Choroid plexus epithelial cell (primary cell): ENCODE results near the gene PREX1.

Source experiments
- DNase-seq: peaks from one replicate; pipeline ENCODE4 v3.0.0-alpha.2; 2010; ENCODE audit warnings: low read depth
- H3K4me3 ChIP-seq: 2 replicates; pipeline ENCODE4 v1.5.1; 2011; ENCODE audit warnings: low read depth, mild to moderate bottlenecking, control low read depth, low read length, moderate library complexity
- CTCF ChIP-seq: conservative IDR thresholded peaks from 2 replicates; pipeline ENCODE4 v1.5.1; 2011; ENCODE audit warnings: low read depth, mild to moderate bottlenecking, control low read depth, inconsistent platforms, low read length, moderate library complexity

Gene PREX1

GRCh38 chr20:48682529-48683363 is 145.1 kb downstream of the PREX1 start:
- no peak overlapping the region for H3K4me3 ChIP-seq
- DNase-seq: peak; percentile 95
- TF ChIP-seq CTCF: peak; percentile 7

- DNase-seq: no peak
- TF ChIP-seq CTCF: no peak
- H3K4me3 ChIP-seq: no peak overlapping the region
Observed at GRCh38 chr20:48681873-48682426, 145.8 kb downstream of the PREX1 start.

GRCh38 chr20:48681201-48681872 is 146.5 kb downstream of the PREX1 start:
- no peak overlapping the region for H3K4me3 ChIP-seq
- TF ChIP-seq CTCF: no peak
- no peak for DNase-seq

GRCh38 chr20:48680650-48681049 is 147.1 kb downstream of the PREX1 start:
- TF ChIP-seq CTCF: no peak
- no peak for DNase-seq
- H3K4me3 ChIP-seq: no peak overlapping the region

DNA sequence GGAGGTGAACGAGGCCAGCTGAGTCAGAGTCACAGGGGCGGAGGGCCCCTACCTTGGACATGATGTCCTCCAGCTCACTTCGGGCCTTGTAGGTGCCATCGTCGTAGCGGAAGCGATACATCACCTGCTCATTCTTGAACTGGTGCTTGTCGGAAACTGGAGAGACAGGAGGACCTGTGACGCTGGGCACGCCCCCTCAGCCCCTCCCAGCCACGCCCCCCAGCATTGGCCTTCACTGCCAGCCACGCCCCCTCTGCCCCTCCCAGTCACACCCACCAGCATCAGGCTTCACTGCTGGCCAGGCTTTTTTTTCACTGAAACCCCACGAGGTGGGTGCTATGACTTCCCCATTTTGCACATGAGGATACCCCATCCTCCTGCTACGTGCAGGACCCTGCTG is 148.2 kb downstream of the PREX1 start:
- DNase-seq: no peak
- TF ChIP-seq CTCF: no peak

DNA sequence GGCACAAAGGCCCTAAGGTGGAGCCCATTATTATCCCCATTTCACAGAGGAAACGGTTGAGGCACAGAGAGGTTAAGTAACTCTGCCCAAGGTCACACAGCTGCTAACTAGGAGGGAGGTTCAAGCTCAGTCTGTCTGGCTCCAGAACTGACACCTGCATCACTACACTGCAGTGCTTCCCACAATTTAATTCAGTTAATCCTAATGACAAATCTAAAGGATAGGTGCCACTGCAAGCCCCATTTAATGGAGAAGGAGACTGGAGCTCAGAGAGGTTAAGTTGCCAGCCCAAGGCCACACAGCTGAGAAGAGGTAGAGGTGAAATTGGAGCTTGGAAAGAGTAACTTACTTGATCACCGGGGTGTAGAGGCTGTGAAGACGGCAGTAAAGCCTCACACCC is 148.8 kb downstream of the PREX1 start:
- no peak for DNase-seq
- H3K4me3 ChIP-seq: no peak overlapping the region
- TF ChIP-seq CTCF: no peak

More for the DNA sequence above, 148.2 kb downstream of the PREX1 start:
- no peak overlapping the region for H3K4me3 ChIP-seq
